Neutrophil (primary cell): ENCODE results near the gene ENOX1.

ENCODE experiments used
- H3K27ac ChIP-seq: fragments of 200-600 bp; sonication (generic); 2 replicates; pipeline ENCODE4 v1.5.1; 2016; ENCODE audit warnings: mild to moderate bottlenecking, moderate library complexity
- H3K27me3 ChIP-seq: fragments of 200-600 bp; sonication (generic); 2 replicates; pipeline ENCODE4 v1.6.0; 2016; ENCODE audit warnings: mild to moderate bottlenecking
- H3K36me3 ChIP-seq: fragments of 200-600 bp; sonication (generic); 2 replicates; pipeline ENCODE4 v1.5.1; 2017
- H3K4me1 ChIP-seq, 2 experiments: fragments of 200-600 bp in 1 of 2; sonication (generic) in 1 of 2; 1 replicate in 1 of 2; 2 replicates in 1 of 2; pipeline versions ENCODE4 v1.5.1 to v1.6.1; 2013 to 2016; ENCODE audit warnings: low read depth in 1 of 2, low read length in 1 of 2, mild to moderate bottlenecking in 1 of 2, moderate library complexity in 1 of 2; ENCODE audit not compliant: control insufficient read depth in 1 of 2, insufficient read depth in 1 of 2
- H3K4me3 ChIP-seq, 2 experiments: fragments of 200-600 bp in 1 of 2; sonication (generic) in 1 of 2; 1 replicate in 1 of 2; 2 replicates in 1 of 2; pipeline ENCODE4 v1.5.1; 2013 to 2016; ENCODE audit warnings: low read depth in 1 of 2, low read length in 1 of 2, mild to moderate bottlenecking in 1 of 2, moderate library complexity in 1 of 2
- H3K9me3 ChIP-seq: fragments of 200-600 bp; sonication (generic); 2 replicates; pipeline ENCODE4 v1.5.1; 2016
- CTCF ChIP-seq: fragments of 200-600 bp; sonication (generic); IDR thresholded peaks from 2 replicates; pipeline ENCODE4 v1.5.1; 2016; ENCODE audit warnings: antibody characterized with exemption

Gene ENOX1

GRCh38 chr13:43473437-43473836 is 313.3 kb downstream of the ENOX1 start:
- H3K27ac ChIP-seq = no peak overlapping the region
- no peaks in the 10 kb centered on the region for H3K36me3 ChIP-seq
- no peaks in the 10 kb centered on the region for H3K9me3 ChIP-seq
- H3K27me3 ChIP-seq = no peaks in the 10 kb centered on the region
- no peak for TF ChIP-seq CTCF
- H3K4me1 ChIP-seq = no peaks in the 10 kb centered on the region
- no peak overlapping the region for H3K4me3 ChIP-seq

- Histone ChIP-seq H3K36me3 (no peaks in the 10 kb centered on the region), H3K4me3 (no peak overlapping the region), H3K4me1 (no peaks in the 10 kb centered on the region), H3K27ac (no peak overlapping the region), H3K27me3 (no peaks in the 10 kb centered on the region), H3K9me3 (no peaks in the 10 kb centered on the region)
- TF ChIP-seq CTCF = no peak
Observed at GRCh38 chr13:43472980-43473379, 313.8 kb downstream of the ENOX1 start.

GRCh38 chr13:43472339-43472738 is 314.4 kb downstream of the ENOX1 start:
- H3K4me3 ChIP-seq = no peak overlapping the region
- no peak for TF ChIP-seq CTCF
- H3K9me3 ChIP-seq = no peaks in the 10 kb centered on the region
- no peak overlapping the region for H3K27ac ChIP-seq
- no peaks in the 10 kb centered on the region for H3K36me3 ChIP-seq
- no peaks in the 10 kb centered on the region for H3K27me3 ChIP-seq
- H3K4me1 ChIP-seq = no peaks in the 10 kb centered on the region

GRCh38 chr13:43470610-43471009 is 316.2 kb downstream of the ENOX1 start:
- H3K4me1 ChIP-seq = no peaks in the 10 kb centered on the region
- H3K36me3 ChIP-seq = no peaks in the 10 kb centered on the region
- no peak overlapping the region for H3K27ac ChIP-seq
- TF ChIP-seq CTCF = no peak
- H3K9me3 ChIP-seq = no peaks in the 10 kb centered on the region
- no peak overlapping the region for H3K4me3 ChIP-seq
- no peaks in the 10 kb centered on the region for H3K27me3 ChIP-seq

DNA sequence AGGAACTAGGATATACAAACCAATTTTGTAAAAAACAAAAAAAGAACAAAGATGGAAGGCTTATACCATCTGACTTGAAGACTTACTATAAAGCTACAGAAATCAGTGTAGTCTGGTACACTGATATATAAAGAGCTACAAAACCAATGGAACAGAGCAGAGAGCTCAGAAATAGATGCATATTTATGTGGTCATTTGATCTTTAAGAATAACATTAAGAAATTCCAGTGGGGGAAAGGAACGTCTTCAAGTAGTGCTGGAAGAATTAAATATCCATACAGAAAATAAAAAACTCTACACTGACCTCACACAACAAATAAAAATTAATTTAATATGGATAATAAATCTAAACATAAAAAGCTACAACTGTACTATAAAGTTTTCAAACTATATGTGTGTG is 317.0 kb downstream of the ENOX1 start:
- no peaks in the 10 kb centered on the region for H3K4me1 ChIP-seq
- H3K36me3 ChIP-seq = no peaks in the 10 kb centered on the region
- H3K27me3 ChIP-seq = no peaks in the 10 kb centered on the region
- no peak for TF ChIP-seq CTCF
- no peak overlapping the region for H3K27ac ChIP-seq
- H3K4me3 ChIP-seq = no peak overlapping the region
- H3K9me3 ChIP-seq = no peaks in the 10 kb centered on the region
